SH-SY5Y (cell line): ENCODE results near the gene ADCY3.

Source experiments
- GATA2 ChIP-seq: IDR thresholded peaks from 2 replicates; pipeline ENCODE4 v1.6.1; 2011; ENCODE audit warnings: mild to moderate bottlenecking, low read depth, low read length
- GATA3 ChIP-seq: IDR thresholded peaks from 2 replicates; pipeline ENCODE4 v1.6.1; 2011; ENCODE audit warnings: low read depth, mild to moderate bottlenecking, low read length, moderate library complexity

DNA sequence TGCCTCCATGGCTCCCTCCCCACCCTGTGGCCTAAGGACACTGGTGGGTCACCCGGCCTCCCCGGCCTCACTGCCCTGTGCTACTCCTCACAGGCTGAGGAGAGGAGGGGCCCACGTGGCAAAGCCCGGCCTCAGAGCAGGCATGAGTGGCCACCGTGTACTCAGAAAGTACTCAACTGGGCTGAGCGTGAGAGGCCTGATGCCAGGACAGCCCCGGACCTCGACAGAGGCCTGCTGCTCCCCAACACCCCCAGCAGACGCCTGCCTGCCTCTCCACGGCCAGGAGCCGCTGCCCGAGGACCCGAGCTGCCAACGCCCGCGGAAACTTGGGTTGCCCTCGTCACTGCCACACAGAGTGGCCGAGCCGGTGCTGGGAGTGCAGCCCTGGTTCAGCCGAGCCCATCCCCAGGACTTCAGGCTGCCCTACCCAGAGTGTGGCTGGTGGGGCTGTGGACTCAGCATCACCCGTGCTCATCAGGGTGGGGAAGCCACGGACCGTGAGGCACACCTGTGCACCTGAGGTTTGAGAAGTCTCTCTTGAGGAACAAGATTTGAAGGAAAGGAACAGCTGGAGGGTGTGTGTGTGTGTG is 67.5 kb downstream of the ADCY3 start:
- TF ChIP-seq GATA2: no peak
- no peak for TF ChIP-seq GATA3
